Measurements from ENCODE around the gene DIP2A. TPM values are rescaled to one million over a fixed set of nuclear protein-coding genes. Genes with fewer than 3 reads are reported as not detected.
A peak's percentile ranks its signal among the peaks of the same experiment; 100 is the strongest.

The DIP2A gene, protein sequence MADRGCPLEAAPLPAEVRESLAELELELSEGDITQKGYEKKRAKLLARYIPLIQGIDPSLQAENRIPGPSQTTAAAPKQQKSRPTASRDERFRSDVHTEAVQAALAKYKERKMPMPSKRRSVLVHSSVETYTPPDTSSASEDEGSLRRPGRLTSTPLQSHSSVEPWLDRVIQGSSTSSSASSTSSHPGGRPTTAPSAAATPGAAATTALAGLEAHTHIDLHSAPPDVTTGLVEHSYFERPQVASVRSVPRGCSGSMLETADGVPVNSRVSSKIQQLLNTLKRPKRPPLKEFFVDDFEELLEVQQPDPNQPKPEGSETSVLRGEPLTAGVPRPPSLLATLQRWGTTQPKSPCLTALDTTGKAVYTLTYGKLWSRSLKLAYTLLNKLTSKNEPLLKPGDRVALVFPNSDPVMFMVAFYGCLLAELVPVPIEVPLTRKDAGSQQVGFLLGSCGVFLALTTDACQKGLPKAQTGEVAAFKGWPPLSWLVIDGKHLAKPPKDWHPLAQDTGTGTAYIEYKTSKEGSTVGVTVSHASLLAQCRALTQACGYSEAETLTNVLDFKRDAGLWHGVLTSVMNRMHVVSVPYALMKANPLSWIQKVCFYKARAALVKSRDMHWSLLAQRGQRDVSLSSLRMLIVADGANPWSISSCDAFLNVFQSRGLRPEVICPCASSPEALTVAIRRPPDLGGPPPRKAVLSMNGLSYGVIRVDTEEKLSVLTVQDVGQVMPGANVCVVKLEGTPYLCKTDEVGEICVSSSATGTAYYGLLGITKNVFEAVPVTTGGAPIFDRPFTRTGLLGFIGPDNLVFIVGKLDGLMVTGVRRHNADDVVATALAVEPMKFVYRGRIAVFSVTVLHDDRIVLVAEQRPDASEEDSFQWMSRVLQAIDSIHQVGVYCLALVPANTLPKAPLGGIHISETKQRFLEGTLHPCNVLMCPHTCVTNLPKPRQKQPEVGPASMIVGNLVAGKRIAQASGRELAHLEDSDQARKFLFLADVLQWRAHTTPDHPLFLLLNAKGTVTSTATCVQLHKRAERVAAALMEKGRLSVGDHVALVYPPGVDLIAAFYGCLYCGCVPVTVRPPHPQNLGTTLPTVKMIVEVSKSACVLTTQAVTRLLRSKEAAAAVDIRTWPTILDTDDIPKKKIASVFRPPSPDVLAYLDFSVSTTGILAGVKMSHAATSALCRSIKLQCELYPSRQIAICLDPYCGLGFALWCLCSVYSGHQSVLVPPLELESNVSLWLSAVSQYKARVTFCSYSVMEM (N-terminal part only)
- total RNA-seq (2014; rRNA removed), result 20.9 and 21.5 TPM in 2 replicates
- polyA plus RNA-seq (2012), result 9.6 TPM

DNA sequence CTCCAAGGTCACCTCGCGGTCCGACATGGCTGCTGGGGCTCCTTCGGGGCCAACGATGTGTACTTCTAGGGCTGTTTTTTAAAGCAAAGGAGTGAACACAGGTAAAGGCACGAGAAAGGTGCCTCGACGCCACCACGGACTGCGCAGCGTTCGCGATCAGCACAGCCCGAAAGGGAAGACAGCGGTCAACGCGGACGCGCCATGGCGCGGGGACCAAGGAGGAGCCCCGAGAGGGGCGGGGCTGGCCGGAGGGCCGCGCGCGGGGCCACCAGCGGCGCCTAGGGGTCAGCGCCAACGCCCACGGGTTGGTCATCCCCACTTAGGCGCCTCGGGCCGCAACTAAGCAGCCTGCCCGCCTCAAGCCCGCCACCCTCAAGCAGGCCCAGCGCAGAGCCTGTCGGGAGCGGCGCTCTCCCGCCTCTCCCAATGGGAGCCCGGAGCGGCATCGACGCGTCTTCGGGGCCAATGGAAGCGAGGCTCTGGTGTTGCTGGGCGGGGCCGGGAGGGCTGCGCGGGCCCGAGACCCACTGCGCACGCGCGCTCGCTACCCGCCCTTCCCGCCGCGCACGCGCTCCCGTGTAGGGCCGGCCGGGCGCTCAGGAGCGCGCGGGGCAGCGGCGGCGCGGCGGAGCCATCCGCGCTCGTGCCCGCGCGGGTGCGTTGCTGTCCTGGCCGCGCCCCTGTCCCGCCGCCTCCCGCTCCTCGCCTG, at the start of gene DIP2A:
Gene DIP2A, plus strand, starts transcription at position 577 of the 709 bp plus-strand sequence. CDS start 241 bp downstream, outside the sequence.
- peak; percentile 97 for DNase-seq (ENCODE audit: low read depth)

DNA sequence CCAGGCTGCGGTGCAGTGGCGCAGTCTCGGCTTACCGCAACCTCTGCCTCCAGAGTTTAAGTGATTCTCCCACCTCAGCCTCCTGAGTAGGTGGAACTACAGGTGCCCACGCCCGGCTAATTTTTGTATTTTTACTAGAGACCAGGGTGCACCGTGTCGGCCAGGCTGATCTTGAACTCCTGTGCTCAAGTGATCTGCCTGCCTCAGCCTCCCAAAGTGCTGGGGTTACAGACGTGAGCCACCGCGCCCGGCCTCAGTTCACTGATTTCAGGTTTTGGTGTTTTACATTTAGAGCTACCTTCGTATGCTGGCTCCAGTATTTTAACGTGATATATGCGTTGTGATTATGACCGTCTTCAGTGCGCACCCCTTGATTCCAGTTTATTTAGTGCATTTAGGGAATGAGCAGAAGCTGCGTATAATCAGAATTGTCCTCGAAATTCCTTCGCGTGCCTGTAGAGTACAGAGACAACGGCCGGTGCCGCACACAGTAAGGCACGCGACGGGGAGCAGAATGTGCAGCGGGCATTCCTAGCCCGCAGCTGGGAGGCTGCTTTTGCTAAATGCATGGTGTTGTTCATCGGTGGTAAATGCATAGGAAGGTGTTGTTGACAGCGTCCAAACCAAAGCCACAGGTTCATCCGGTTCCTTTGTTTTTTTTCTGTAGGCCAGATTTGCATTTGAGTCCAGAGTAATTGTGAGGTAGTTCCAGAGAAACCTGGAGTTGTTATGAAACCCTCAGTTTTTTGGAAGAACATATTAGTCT, 48.9 kb upstream of the DIP2A start:
- DNase-seq (ENCODE audit: low read depth), result no peak

DNA sequence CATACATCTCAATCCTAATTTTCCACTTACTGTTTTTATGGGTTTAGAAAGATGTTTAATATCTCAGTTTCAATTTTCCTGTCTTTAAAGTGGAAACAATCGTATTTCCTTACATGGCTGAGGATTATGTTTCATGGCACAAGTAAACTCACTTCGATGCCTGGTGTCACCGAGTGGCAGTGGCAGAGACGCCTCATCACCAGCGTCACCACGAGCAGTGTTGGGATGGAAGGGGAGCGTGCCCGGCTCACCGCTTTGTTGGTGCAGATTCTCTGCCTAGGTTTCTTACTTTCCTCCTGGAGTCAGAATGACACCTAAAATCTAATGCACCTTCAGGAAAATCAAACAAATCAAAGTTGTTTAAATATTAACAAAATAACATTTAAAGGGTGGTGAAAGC, 48.2 kb upstream of the DIP2A start:
- DNase-seq (ENCODE audit: low read depth), result no peak

DNA sequence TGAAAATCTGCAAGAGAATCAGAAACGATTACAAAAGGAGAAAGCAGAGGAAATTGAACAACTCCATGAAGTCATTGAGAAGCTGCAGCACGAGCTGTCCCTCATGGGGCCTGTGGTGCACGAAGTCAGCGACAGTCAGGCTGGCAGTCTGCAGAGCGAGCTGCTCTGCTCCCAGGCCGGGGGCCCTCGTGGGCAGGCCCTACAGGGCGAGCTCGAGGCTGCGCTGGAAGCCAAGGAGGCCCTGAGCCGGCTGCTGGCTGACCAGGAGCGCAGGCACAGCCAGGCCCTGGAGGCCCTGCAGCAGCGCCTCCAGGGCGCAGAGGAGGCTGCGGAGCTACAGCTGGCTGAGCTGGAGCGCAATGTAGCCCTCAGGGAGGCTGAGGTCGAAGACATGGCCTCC, 47.5 kb upstream of the DIP2A start:
- no peak for DNase-seq (ENCODE audit: low read depth)

DNA sequence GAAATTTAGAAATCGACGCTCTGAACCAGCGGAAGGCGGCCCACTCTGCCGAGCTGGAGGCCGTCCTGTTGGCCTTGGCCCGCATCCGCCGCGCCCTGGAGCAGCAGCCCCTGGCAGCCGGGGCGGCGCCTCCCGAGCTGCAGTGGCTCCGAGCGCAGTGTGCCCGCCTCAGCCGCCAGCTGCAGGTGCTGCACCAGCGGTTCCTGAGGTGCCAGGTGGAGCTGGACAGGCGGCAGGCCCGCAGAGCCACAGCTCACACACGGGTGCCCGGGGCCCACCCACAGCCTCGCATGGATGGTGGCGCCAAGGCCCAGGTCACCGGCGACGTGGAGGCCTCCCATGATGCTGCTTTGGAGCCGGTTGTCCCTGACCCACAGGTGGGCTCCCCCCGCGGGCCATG, 47.0 kb upstream of the DIP2A start:
- DNase-seq (ENCODE audit: low read depth), result no peak

DNA sequence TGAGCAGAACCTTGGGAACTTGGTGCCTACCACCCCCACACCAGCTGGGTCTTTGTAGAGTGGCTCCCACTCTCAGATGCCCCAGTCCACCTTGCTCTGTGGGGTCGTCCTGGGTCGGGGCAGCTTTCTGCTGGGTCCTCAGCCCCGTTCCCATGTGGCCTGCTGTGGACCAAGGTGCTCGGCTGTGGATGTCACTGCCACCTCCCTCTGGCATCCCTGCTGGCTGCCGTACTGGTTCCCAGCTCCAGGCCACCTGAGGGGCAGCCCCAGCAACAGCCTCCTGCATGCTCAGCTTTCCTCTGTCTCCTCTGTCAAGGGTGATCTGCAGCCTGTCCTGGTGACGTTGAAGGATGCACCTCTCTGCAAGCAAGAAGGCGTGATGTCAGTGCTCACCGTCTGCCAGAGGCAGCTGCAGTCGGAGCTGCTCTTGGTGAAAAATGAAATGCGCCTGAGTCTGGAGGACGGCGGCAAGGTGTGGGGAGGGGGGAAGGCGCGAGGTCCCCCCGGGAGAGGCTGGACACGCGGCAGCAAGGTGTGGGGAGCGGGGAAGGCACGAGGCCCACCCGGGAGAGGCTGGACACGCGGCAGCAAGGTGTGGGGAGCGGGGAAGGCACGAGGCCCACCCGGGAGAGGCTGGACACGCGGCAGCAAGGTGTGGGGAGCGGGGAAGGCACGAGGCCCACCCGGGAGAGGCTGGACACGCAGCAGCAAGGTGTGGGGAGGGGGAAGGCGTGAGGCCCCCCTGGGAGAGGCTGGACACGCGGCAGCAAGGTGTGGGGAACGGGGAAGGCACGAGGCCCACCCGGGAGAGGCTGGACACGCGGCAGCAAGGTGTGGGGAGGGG, 45.9 kb upstream of the DIP2A start:
- DNase-seq (ENCODE audit: low read depth), result no peak

DNA sequence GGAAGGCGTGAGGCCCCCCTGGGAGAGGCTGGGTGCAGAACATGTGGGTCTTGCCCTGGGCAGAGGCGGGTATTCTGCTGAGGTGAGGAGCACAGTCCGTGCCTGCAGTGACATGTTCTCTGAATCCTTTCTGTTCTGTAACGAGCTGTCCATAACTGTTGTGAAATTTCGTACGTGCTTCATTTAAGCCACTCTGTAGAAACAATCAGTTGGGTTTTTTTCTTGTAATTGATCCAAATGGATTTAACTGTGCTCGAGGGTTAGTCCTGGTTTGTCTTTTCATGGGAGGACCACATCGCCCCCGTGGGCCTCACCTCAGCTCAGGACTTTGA, 45.4 kb upstream of the DIP2A start:
- no peak for DNase-seq (ENCODE audit: low read depth)

DNA sequence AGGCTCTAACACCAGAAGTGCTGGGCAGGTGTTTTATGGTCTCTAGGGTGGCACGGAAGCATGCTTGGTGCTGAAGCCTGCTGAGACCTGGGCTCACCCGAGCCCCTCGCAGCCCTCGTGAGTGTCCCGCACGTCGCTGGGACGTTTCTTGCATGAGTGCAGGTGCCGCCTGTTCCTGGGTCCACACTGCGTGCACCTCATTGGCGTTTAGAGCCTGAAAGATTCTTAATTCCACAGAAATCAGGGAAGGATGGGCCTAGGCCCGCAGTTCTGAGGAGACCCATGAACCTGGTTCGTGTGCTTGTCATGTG, 43.8 kb upstream of the DIP2A start:
- no peak for DNase-seq (ENCODE audit: low read depth)

DNA sequence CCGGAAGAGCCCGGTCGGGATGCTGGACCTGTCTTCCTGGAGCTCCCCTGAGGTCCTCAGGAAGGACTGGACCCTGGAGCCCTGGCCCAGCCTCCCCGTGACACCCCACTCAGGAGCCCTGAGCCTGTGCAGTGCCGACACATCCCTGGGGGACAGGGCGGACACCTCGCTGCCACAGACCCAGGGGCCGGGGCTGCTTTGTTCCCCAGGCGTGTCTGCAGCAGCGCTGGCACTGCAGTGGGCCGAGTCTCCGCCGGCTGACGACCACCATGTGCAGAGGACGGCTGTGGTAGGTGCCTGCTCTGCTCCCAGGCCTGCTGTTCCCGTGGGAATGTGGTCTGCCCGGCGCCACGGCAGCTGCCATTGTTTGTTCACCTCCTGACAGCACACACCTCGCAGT, 42.1 kb upstream of the DIP2A start:
- no peak for DNase-seq (ENCODE audit: low read depth)

DNA sequence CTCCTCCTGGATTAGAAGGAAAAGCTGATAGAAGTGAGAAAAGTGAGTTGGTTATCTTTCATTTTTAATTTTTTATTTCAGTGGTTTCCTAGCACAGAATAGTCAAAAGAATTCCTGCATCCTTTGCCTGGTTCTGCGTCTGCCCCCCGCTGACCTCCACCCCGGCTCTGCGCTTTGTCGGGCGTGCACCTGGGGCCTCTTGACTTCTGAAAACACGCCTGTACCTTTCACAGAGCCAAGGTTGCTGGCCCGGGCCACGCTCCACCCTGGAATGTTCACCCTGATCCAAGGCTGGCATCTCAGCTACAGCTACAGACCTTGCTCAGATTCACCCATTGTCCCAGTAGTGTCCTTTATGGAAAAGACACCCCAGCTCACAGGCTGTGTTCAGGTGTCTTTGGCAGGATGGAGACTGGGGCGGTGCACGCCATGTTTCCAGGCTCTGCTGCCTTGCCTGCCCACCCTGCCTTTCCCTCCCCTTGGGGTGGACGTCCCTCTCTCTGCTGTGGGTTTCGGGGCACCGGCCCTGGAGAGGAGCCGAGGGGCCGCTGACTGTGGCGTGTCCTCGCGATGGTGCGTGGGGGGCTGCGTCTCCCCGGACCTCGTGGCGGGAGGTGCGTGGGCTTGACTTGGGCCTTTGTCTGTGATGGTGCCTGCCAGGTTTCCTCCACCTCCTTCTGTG, 40.3 kb upstream of the DIP2A start:
- DNase-seq (ENCODE audit: low read depth), result no peak

DNA sequence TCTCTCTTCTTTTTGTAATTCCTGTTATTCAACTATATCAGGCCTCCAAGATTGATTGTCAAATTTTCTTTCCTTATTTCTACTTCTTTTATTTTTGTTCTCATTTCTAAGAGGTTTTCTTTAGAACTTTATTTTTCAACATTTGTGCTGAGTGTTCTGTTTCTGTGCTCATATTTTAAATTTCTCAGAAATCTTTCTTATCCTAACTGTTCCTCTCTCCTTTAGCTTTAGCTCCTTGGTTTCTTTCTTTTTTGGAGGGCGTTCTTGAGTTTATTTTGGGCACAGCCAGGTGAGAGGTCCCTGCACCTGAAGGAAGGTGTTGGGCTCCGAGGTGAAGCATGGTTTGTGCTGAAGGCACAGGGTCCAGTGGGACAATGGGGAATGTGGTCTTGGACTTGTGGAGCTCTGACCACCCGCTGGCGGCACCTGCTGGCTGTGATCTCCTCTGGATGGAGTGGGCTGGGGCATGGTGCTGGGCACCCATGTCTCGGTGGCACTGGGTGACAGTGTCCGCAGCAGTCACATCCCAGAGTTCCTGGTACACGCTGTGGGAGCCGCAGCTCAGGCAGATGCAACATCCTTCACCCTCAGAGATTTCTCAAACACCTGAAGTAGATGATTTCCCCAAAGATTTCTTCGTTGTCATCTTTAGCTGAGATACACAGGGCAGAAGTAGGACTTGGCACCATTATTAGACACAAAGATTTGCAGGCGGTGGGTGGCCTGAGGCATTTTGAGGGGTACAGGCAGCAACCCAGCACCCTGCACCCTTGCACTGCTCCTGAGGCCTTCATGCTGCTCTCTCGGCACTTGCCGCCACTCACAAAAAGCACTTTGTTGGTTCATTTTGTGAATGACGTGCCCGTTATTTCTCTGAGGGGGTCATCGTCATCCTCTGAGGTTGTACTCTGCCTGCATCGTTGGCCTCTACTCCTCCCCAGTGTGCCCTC, 38.2 kb upstream of the DIP2A start:
- DNase-seq (ENCODE audit: low read depth), result no peak

DNA sequence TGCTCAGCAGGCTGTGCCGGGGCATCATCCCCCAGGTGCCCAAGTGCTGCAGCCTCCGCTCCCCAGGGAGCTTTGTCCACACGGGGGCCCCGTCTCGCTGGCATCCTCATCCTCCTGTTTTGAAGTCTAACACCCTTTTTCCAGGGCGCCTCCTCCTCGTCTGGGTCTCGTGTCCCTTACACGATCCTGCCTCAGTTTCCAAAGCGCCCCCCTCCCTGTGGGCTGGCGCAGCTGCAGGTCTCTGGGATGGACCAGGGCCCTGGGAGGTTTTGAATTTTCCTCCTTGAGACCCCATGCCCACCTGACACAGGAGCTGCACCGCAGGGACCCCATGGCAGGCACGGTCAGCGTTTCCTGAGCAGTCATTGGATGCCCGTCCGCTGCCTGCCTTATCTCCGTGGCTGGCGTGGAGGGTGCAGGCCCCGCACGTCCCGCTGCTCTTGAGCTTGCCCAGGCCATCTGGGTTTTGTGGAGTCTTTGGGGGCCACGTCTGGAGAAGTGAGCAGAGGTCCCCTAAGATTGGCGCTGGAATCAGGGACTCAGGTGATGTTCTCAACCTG, 37.4 kb upstream of the DIP2A start:
- no peak for DNase-seq (ENCODE audit: low read depth)

DNA sequence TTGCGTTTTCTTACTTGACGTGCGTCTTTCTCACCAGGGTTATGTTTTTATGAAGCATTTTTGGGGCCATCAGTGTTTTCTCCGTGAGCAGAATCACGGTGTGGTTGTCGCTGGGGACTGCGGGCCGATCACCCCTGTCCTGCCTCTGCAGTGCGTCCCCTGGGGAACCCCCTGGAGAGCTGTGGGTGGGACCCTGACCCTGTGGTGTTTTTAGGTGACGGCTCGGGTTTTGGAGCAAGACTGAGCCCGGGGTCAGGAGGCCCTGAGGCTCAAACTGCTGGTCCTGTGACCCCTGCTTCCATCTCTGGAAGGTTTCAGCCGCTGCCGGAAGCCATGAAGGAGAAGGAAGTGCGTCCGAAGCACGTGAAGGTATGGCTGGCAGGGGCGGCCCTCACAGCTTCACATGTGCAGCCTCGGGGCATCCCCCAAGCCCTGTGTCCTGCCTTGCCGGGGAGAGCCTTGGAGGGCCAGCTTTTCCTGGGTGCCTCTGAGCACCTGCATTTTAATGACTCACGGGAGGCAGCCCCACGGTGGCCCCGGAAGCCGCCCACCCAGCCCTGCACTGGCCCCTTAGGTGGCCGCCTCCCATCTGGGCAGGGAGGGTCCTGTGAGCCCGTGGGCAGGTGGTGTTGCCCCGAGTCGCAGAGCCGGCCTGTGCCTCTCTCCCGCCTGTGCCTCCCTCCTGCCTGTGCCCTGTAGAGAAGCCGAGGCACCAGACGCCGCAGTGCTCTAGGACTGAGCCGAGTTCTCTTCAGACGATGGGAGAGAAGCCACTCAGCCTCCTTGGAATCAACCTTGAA, 36.7 kb upstream of the DIP2A start:
- no peak for DNase-seq (ENCODE audit: low read depth)

DNA sequence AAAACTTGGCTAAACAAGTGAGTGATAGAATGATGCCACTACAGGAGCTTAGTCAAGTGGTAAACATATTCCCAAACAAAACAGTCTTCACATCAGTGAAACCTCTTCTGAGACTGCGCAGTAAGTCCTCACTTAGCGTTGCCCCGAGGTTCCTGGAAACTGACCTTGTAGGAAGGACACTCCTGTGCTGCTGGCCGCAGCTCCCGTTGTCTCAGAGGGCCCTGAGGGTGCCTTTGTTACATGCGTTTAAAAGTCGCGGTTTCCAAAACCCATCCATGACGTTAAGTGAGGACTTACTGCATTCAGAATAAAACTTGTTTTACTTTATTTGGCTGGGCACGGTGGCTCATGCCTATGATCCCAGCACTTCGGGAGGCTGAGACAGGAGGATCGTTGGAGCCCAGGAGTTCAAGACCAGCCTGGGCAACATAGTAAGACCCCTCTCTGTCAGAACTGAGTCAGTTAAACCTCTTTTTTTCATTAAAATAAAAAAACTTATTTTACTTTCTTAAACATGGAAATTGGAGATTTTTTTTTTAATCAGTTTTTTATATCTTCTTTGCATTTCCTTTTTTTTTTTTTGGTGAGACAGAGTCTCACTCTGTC, 36.0 kb upstream of the DIP2A start:
- DNase-seq (ENCODE audit: low read depth), result no peak

DNA sequence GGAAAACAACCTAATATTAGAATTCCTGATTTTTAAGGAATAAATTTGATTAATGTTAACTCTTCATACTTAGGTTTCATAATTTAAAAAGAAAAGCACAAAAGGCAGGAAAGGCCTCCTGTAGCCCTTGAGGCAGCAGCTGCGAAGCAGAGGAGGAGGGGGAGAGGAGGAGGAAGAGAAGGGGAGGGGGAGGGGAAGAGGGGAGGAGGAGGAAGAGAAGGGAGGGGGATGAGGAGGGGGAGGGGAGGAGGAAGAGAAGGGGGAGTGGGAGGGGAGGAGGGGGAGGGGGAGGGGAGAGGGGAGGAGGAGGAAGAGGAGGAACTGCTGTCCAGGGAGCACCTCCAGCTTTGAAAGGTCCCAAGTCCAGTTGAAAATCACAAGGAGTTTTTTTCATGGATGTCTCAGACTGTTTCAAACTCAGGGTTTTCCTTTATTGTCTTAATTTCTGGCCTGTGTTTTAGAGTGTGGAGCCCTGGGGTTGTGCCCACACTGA, 35.1 kb upstream of the DIP2A start:
- no peak for DNase-seq (ENCODE audit: low read depth)

DNA sequence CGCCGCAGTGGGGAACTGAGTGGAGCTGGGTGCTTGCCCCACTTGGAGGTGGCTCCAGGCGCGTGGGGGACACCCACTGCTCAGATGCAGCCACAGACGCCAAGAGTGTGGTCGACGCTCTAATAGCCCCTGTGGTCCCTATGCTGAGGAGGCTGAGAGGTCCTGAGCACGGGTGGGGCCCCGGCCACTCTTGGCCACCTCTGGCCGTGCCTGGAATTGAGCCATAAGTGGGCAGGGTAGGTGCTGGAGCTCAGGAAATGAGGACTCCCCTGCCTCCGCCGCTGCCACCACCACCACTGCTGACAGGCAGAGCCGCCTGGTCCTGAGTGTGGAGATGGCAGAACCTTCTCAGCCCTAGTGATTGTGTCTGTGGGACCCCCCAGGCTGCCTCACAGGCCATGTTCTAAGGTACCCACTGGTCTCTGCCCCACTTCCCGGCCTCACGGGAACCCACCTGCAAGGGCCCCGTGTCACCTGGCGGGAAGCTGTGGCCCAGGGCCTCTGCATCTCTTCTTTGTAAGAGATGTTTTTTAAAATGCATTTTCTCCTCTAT, 34.6 kb upstream of the DIP2A start:
- DNase-seq (ENCODE audit: low read depth), result no peak
